Measurements from ENCODE around the gene OLFM1.

OLFM1 gene

GRCh38 chr9:135086597-135087488 is 625 bp upstream of the OLFM1 start:
- ATAC-seq (replicated peaks) (no peak), DNase-seq (no peak)
- Mint-ChIP-seq H3K4me3 (no peak overlapping the region), H3K9me3 (peaks cover 0 to 6% of the 10 kb centered on the region in 2 donors), H3K27me3 (peaks cover 57 to 71% of the 10 kb centered on the region in 2 donors), H3K36me3 (no peaks in the 10 kb centered on the region), H3K27ac (no peak overlapping the region), H3K4me1 (peaks cover 5 to 7% of the 10 kb centered on the region in 2 donors)

DNA sequence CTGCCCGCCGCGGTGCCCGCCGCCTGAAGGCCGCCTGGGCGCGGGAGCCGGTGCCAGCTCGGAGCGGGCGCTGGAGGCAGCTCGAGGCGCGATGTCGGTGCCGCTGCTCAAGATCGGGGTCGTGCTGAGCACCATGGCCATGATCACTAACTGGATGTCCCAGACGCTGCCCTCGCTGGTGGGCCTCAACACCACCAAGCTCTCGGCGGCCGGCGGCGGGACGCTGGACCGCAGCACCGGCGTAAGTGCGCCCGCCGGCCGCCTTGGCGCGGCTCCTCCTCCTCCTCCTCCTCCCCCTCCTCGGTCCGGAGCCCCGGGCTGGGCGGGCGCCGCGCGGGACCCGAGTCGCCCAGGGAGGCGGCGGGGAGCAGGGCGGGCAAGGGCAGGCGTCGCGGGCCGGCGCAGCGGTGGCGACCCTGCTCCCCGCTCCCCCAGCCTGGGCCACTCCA is 455 bp downstream of the OLFM1 start:
- DNase-seq (no peak), ATAC-seq (replicated peaks) (no peak)
- H3K27ac Mint-ChIP-seq: no peak overlapping the region
- H3K27me3 Mint-ChIP-seq: peaks cover 60 to 70% of the 10 kb centered on the region in 2 donors
- peaks cover 0 to 6% of the 10 kb centered on the region in 2 donors for H3K9me3 Mint-ChIP-seq
- no peaks in the 10 kb centered on the region for H3K36me3 Mint-ChIP-seq
- no peak overlapping the region for H3K4me3 Mint-ChIP-seq
- peaks cover 5 to 7% of the 10 kb centered on the region in 2 donors for H3K4me1 Mint-ChIP-seq

DNA sequence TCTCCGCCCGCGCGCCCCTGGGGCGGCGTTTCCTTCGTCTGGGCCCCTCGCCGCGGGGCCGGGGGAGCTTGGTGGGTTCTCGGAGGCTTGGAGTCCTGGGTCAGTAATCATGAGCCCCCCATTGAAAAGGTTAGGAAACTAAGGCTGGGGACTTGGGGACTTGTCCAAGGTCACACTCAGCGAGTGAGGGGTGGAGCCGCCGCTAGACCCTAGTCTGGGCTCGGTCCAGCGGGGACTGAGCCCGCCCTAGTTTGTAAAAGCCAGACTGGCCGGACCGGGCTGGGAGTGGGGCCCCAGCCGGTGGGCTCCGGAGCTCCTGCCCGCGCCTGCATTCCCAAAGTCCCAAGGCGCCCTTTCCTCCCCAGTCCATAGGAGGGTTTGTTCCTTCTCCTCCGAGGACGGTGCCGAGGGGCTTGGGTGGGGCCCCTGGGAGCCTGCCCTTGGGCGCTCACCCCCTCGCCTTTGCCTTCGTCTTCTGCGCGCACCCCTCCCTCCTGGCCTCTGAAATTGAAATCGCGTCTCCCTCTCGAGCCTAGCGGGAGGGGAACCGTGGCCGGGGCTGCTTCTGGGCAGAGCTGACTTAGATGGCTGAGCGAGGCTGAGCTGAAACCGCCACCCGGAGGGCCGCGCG is 995 bp downstream of the OLFM1 start:
- Mint-ChIP-seq H3K4me1 (peaks cover 5 to 7% of the 10 kb centered on the region in 2 donors), H3K9me3 (peaks cover 0 to 6% of the 10 kb centered on the region in 2 donors), H3K4me3 (no peak overlapping the region), H3K27me3 (peaks cover 55 to 67% of the 10 kb centered on the region in 2 donors), H3K36me3 (no peaks in the 10 kb centered on the region), H3K27ac (no peak overlapping the region)
- ATAC-seq (replicated peaks): no peak
- DNase-seq: no peak

DNA sequence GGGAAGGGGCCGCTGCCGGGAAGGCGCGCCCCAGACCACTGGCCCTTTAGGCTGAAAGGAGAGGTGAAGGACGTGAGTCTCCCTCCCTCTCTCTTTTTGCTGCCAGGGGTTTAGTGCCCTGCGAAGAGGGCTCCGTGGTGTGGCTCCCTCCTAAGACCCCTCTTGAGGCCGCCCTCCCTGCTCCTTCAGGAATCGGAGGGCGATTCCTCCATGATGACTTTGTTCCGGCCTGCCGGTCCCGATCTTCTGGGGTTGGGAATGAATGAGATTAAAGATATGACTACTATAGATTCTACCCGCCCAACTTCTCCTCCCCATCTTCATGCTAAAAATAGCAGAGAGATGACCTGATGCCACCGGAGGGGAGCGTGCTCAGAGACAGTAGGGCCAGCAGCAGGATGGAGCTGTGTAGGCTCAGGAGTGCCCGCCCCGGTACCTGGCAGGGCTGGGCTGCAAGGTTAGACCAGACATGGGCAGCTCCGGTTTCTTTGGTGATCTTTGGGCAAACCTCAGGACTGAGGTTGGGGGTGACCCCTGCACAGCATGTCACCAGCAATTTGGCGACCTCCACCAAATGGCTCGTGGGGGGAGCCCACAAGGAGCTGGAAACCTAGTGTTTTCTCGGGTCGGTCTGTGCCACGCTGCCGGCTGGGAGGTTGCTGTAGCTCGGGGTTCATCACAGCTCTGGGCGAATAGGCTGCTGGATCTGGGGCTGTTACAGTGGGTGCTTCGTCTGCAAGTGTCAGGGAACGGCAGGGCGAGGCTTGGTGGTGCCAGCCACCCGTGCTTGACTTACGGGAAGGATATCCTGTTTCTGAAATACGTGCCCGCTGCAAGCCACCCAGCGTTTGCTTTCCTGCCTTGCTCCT is 1.7 kb downstream of the OLFM1 start:
- H3K4me3 Mint-ChIP-seq: no peak overlapping the region
- peaks cover 55 to 63% of the 10 kb centered on the region in 2 donors for H3K27me3 Mint-ChIP-seq
- H3K27ac Mint-ChIP-seq: no peak overlapping the region

GRCh38 chr9:135090081-135090480 is 2.6 kb downstream of the OLFM1 start:
- Mint-ChIP-seq H3K36me3 (no peaks in the 10 kb centered on the region), H3K27me3 (peaks cover 53 to 56% of the 10 kb centered on the region in 2 donors), H3K9me3 (peaks cover 0 to 6% of the 10 kb centered on the region in 2 donors), H3K4me3 (no peak overlapping the region), H3K27ac (no peak overlapping the region), H3K4me1 (peaks cover 5 to 7% of the 10 kb centered on the region in 2 donors)
- no peak for ATAC-seq (replicated peaks)
- no peak for DNase-seq

More for the DNA sequence above, 1.7 kb downstream of the OLFM1 start:
- no peak for ATAC-seq (replicated peaks)
- H3K9me3 Mint-ChIP-seq: peaks cover 0 to 6% of the 10 kb centered on the region in 2 donors
- H3K36me3 Mint-ChIP-seq: no peaks in the 10 kb centered on the region
- H3K4me1 Mint-ChIP-seq: peaks cover 5 to 7% of the 10 kb centered on the region in 2 donors
- no peak for DNase-seq

DNA sequence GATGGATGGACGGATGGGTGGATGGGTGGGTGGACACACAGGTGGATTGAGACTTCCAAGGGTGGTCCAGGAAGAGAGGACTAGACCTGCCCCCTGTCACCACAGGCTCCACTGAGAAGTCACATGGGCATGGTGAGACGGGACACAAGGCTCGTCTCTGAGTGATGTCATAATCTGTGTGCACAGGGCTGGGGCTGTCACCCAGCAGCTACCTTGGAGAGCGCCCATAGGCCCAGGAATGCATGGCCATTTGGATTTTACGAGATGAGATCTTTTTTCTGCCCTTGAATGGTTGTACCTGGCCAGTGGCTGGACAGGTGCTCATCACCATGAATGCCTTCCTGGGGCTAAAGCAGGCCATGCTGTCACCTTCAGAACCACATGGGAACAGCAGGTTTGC is 3.1 kb downstream of the OLFM1 start:
- Mint-ChIP-seq H3K36me3 (no peaks in the 10 kb centered on the region), H3K4me1 (peaks cover 5 to 7% of the 10 kb centered on the region in 2 donors), H3K4me3 (no peak overlapping the region), H3K27me3 (peaks cover 53 to 57% of the 10 kb centered on the region in 2 donors), H3K9me3 (peaks cover 0 to 6% of the 10 kb centered on the region in 2 donors), H3K27ac (no peak overlapping the region)
- ATAC-seq (replicated peaks) (no peak), DNase-seq (no peak)

- Mint-ChIP-seq H3K36me3 (no peaks in the 10 kb centered on the region), H3K4me3 (no peak overlapping the region), H3K27me3 (peaks cover 52 to 56% of the 10 kb centered on the region in 2 donors), H3K4me1 (peaks cover 0 to under 1% of the 10 kb centered on the region in 2 donors), H3K9me3 (peaks cover 0 to 6% of the 10 kb centered on the region in 2 donors), H3K27ac (no peak overlapping the region)
- DNase-seq (no peak), ATAC-seq (replicated peaks) (no peak)
Observed at GRCh38 chr9:135091545-135091944, 4.1 kb downstream of the OLFM1 start.

- no peaks in the 10 kb centered on the region for H3K4me1 Mint-ChIP-seq
- DNase-seq: no peak
- H3K36me3 Mint-ChIP-seq: no peaks in the 10 kb centered on the region
- H3K27me3 Mint-ChIP-seq: peaks cover 53 to 58% of the 10 kb centered on the region in 2 donors
- no peak overlapping the region for H3K4me3 Mint-ChIP-seq
- no peak for ATAC-seq (replicated peaks)
- peaks cover 0 to 6% of the 10 kb centered on the region in 2 donors for H3K9me3 Mint-ChIP-seq
- peak overlapping the region; percentile 33 for H3K27ac Mint-ChIP-seq
Observed at GRCh38 chr9:135093111-135093510, 5.6 kb downstream of the OLFM1 start.

DNA sequence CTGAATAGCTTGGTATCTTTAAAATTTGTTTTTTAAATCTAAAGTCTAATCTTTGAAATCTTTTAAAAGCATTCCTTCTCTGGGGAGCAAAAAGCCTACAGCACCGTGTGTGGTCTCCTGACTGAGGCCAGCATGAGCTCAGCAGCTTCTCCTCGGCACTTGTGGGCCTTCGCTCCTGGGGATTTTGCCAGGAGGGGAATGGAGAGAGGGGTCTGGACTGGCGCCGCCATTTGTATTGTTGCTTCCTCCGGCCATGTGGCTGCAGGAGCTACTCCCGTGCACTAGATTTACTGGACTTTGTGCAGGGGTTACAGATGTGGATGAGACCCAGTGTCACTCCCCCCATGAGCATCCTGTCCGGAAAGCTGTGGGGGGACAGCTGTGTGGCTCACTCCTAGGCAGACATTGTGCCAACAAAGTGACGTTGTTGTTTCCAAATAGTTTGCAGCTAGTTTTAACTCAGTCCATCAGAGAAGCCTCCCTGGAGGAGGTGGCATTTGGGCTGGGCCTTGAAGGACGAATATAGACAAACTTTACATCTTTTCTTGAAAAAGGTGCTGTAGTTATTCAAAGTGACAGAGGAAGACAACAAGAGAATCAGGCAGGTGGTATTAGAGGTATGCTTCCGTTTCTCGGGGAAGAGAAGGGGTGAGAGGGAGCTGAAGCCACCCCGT is 6.6 kb downstream of the OLFM1 start:
- DNase-seq: no peak
- H3K36me3 Mint-ChIP-seq: no peaks in the 10 kb centered on the region
- H3K4me1 Mint-ChIP-seq: no peaks in the 10 kb centered on the region
- H3K27ac Mint-ChIP-seq: no peak overlapping the region
- no peak overlapping the region for H3K4me3 Mint-ChIP-seq
- no peak for ATAC-seq (replicated peaks)
- H3K9me3 Mint-ChIP-seq: peaks cover 0 to 6% of the 10 kb centered on the region in 2 donors
- peaks cover 54 to 62% of the 10 kb centered on the region in 2 donors for H3K27me3 Mint-ChIP-seq

- Mint-ChIP-seq H3K4me3 (no peak overlapping the region), H3K9me3 (peaks cover 0 to 6% of the 10 kb centered on the region in 2 donors), H3K27ac (no peak overlapping the region), H3K27me3 (peaks cover 52 to 59% of the 10 kb centered on the region in 2 donors), H3K4me1 (no peaks in the 10 kb centered on the region), H3K36me3 (no peaks in the 10 kb centered on the region)
- DNase-seq (no peak), ATAC-seq (replicated peaks) (no peak)
Observed at GRCh38 chr9:135095470-135096407, 8.3 kb downstream of the OLFM1 start.

- no peaks in the 10 kb centered on the region for H3K4me1 Mint-ChIP-seq
- H3K36me3 Mint-ChIP-seq: no peaks in the 10 kb centered on the region
- ATAC-seq (replicated peaks) (no peak), DNase-seq (no peak)
- no peak overlapping the region for H3K27ac Mint-ChIP-seq
- no peak overlapping the region for H3K4me3 Mint-ChIP-seq
- peaks cover 55 to 62% of the 10 kb centered on the region in 2 donors for H3K27me3 Mint-ChIP-seq
- H3K9me3 Mint-ChIP-seq: peaks cover 0 to 3% of the 10 kb centered on the region in 2 donors
Observed at GRCh38 chr9:135096408-135096895, 9.0 kb downstream of the OLFM1 start.

- Mint-ChIP-seq H3K4me3 (no peak overlapping the region), H3K36me3 (no peaks in the 10 kb centered on the region), H3K9me3 (no peaks in the 10 kb centered on the region), H3K4me1 (no peaks in the 10 kb centered on the region), H3K27me3 (peaks cover 61 to 65% of the 10 kb centered on the region in 2 donors), H3K27ac (no peak overlapping the region)
- DNase-seq (no peak), ATAC-seq (replicated peaks) (no peak)
Observed at GRCh38 chr9:135098400-135099105, 11.1 kb downstream of the OLFM1 start.

Measured in stimulated activated naive B cell treated with anti-CD40 and anti-IgM and Interleukin-4, amounts not matched to agents 10 μg/mL and 1 μg/mL and 100 μg/mL, for 72 hours (primary cell).